G401 (cell line): Measurements from ENCODE around the gene HLA-DRB5. TPM values are rescaled to one million over a fixed set of nuclear protein-coding genes. Genes with fewer than 3 reads are reported as not detected.
"Not testable (repeated sequence)": the region's sequence is repeated elsewhere in the genome, so short reads cannot be mapped to it uniquely, and the experiment has no call there.

ENCODE experiments used
- DNase-seq: peaks from one replicate; pipeline ENCODE4 v3.0.0-alpha.2; 2015; ENCODE audit warnings: low spot score
- in situ Hi-C: cut with HindIII; loops from 2 replicates; pipeline ENCODE4 v1.10.0; 2016; ENCODE audit warnings: low sequenced_read_pairs, mixed read lengths
- total RNA-seq: library from RNA; depleted of rRNA; stranded (reverse); fragments of >200 nt; shearing (Covaris generic); gene quantifications from 2 replicates; pipeline ENCODE4 v1.2.3, GENCODE V29; 2014; rRNA removed

HLA-DRB5 gene
- not detected in 2 replicates for total RNA-seq

GRCh38 chr6:32529697-32530430 lies at the start of gene HLA-DRB5:
Gene HLA-DRB5 (minus strand): TSS chr6:32530287. CDS start chr6:32530224, 63 bp downstream.
- in situ Hi-C loops: loop anchor here (5.0 kb wide), 1 partner anchor 57 kb away; the partner anchor contains the start of gene HLA-DRB1
- DNase-seq: no peak

- in situ Hi-C loops: no loop called here
- DNase-seq: no peak
These were observed 48.9 kb upstream of the HLA-DRB5 start for GRCh38 chr6:32578962-32579361.

GRCh38 chr6:32577493-32577892 lies 47.4 kb upstream of the HLA-DRB5 start:
- in situ Hi-C loops, DNase-seq: not testable (repeated sequence)

- DNase-seq: no peak
- in situ Hi-C loops: no loop called here
These were observed 46.2 kb upstream of the HLA-DRB5 start for GRCh38 chr6:32576250-32576649.

GRCh38 chr6:32570363-32570905 lies 40.3 kb upstream of the HLA-DRB5 start:
- in situ Hi-C loops: no loop called here
- DNase-seq: no peak

GRCh38 chr6:32568561-32568960 lies 38.5 kb upstream of the HLA-DRB5 start:
- in situ Hi-C loops: no loop called here
- DNase-seq: no peak

GRCh38 chr6:32566957-32567356 lies 36.9 kb upstream of the HLA-DRB5 start:
- DNase-seq: no peak
- in situ Hi-C loops: no loop called here

- DNase-seq: no peak
- in situ Hi-C loops: no loop called here
These were observed 35.4 kb upstream of the HLA-DRB5 start for GRCh38 chr6:32565511-32565910.

- in situ Hi-C loops: no loop called here
- DNase-seq: no peak
These were observed 32.9 kb upstream of the HLA-DRB5 start for GRCh38 chr6:32562940-32563339.

- in situ Hi-C loops: no loop called here
- no peak for DNase-seq
These were observed 29.7 kb upstream of the HLA-DRB5 start for GRCh38 chr6:32559747-32560146.

GRCh38 chr6:32558426-32559057 lies 28.5 kb upstream of the HLA-DRB5 start:
- in situ Hi-C loops: no loop called here
- no peak for DNase-seq

GRCh38 chr6:32554116-32554965 lies 24.3 kb upstream of the HLA-DRB5 start:
- in situ Hi-C loops: no loop called here
- DNase-seq: no peak

GRCh38 chr6:32553037-32553742 lies 23.1 kb upstream of the HLA-DRB5 start:
- DNase-seq: no peak
- in situ Hi-C loops: no loop called here

- no peak for DNase-seq
- in situ Hi-C loops: no loop called here
These were observed 21.3 kb upstream of the HLA-DRB5 start for GRCh38 chr6:32551410-32551809.

- no peak for DNase-seq
These were observed 9.8 kb upstream of the HLA-DRB5 start for GRCh38 chr6:32539839-32540238.

GRCh38 chr6:32530431-32530793 lies 325 bp upstream of the HLA-DRB5 start:
- in situ Hi-C loops, DNase-seq: not testable (repeated sequence)

More at GRCh38 chr6:32539839-32540238, 9.8 kb upstream of the HLA-DRB5 start:
- in situ Hi-C loops: no loop called here

GRCh38 chr6:32522302-32523047 lies 7.6 kb downstream of the HLA-DRB5 start:
- DNase-seq: no peak
- in situ Hi-C loops: no loop called here

- DNase-seq: no peak
- in situ Hi-C loops: no loop called here
These were observed 10.2 kb downstream of the HLA-DRB5 start for GRCh38 chr6:32519910-32520258.
